ENCODE data around the gene C2orf92.
A peak's percentile ranks its signal among the peaks of the same experiment; 100 is the strongest.
"Not testable (repeated sequence)": the region's sequence is repeated elsewhere in the genome, so short reads cannot be mapped to it uniquely, and the experiment has no call there.

C2orf92 gene

DNA sequence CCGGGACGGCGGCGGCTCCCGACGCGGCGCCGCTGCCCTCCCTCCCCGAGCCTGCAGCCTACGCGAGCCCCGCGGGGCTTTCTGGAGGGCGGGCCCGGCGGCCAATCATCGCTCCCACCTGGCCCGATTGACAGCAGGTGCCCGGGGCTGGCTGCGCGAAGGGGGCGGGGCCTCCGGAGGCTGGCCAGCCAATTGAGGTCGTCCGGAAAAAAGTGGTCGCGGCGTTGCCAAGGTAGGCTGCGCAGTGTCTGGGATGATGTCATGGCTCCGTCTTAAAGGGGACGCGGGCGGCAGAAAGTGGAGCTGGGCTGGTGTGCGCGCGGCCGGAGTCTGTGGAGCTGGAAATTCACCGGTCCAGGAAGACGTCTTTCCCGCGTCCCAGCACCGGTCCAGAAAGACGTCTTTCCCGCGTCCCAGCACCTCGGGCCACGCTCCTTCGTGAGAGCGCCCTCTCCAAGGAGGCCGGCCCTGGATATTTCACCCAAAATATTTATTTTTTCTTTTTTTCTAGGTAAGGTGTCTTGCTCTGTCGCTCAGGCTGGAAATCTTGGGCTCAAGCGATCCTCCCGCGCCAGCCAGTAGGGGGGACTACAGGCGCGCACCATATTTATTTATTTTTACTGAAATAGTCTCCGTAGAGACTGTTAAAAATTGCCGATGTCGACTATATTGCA is 5.4 kb upstream of the C2orf92 start, which contains the start of gene ACTR1B:
Gene ACTR1B, minus strand, starts transcription at position 83 of the 674 bp plus-strand sequence. CDS start 154 bp downstream, outside the sequence.
- TF ChIP-seq, protein P1, sequence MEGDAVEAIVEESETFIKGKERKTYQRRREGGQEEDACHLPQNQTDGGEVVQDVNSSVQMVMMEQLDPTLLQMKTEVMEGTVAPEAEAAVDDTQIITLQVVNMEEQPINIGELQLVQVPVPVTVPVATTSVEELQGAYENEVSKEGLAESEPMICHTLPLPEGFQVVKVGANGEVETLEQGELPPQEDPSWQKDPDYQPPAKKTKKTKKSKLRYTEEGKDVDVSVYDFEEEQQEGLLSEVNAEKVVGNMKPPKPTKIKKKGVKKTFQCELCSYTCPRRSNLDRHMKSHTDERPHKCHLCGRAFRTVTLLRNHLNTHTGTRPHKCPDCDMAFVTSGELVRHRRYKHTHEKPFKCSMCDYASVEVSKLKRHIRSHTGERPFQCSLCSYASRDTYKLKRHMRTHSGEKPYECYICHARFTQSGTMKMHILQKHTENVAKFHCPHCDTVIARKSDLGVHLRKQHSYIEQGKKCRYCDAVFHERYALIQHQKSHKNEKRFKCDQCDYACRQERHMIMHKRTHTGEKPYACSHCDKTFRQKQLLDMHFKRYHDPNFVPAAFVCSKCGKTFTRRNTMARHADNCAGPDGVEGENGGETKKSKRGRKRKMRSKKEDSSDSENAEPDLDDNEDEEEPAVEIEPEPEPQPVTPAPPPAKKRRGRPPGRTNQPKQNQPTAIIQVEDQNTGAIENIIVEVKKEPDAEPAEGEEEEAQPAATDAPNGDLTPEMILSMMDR (IDR thresholded peaks at IDR 0.05; ENCODE audit: extremely low read depth, insufficient read depth, missing control alignments): peak; percentile 56
- peak; percentile 99 for DNase-seq (ENCODE audit: low spot score)
- in situ Hi-C loops (cut with MboI; ENCODE audit: low pct_unique_long_range_greater_than_20kb, low sequenced_read_pairs, unreplicated experiment): loop anchor here (25.0 kb wide), 1 partner anchor 1602 kb away; no protein-coding TSS in a partner anchor

DNA sequence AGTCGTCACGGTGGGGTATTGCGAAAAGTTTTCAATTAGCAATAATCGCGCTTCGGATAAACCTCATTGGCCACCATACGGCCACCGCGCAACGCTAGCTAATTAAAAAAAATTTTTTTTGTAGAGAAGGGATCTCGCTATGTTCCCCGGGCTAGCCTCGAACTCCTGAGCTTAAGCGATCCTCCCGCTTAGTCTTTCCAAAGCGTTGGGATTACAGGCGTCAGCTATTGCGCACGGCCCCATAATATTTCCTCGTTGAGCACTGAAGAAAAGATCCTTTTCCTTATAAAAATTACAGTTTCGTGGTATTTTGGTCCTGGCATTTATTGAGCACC is 4.9 kb upstream of the C2orf92 start:
- in situ Hi-C loops (cut with MboI; ENCODE audit: low pct_unique_long_range_greater_than_20kb, low sequenced_read_pairs, unreplicated experiment): loop anchor here (25.0 kb wide), 1 partner anchor 1602 kb away; no protein-coding TSS in a partner anchor

GRCh38 chr2:97670471-97670870 is 958 bp downstream of the C2orf92 start:
- no peak for DNase-seq (ENCODE audit: low spot score)
- TF ChIP-seq, protein P1 (IDR thresholded peaks at IDR 0.05; ENCODE audit: extremely low read depth, insufficient read depth, missing control alignments): no peak
- in situ Hi-C loops (cut with MboI; ENCODE audit: low pct_unique_long_range_greater_than_20kb, low sequenced_read_pairs, unreplicated experiment): loop anchor here (25.0 kb wide), 1 partner anchor 1608 kb away; no protein-coding TSS in a partner anchor

More for the DNA sequence above, 4.9 kb upstream of the C2orf92 start:
- DNase-seq (ENCODE audit: low spot score): no peak
- TF ChIP-seq, protein P1 (IDR thresholded peaks at IDR 0.05; ENCODE audit: extremely low read depth, insufficient read depth, missing control alignments): no peak

DNA sequence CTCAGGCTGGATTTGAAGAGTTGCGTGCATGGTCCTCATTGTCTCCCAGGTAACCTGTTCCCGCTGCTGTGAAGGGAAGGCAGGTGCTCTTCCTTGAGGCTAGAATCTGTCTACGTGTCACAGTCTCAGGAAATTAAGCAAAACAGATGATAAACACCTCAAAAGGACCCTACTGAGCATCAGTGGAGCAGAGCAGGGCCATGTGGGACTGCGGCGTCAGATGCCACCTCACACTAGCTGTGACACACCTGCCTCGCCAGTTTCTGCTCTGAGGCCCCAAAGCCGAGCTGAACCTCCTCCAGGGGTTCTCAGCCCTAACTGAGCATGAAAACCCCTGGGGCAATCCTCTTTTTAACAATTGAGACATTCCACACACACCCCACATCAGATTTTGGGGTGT is 2.0 kb downstream of the C2orf92 start:
- in situ Hi-C loops (cut with MboI; ENCODE audit: low pct_unique_long_range_greater_than_20kb, low sequenced_read_pairs, unreplicated experiment): loop anchor here (25.0 kb wide), 1 partner anchor 1609 kb away; no protein-coding TSS in a partner anchor
- no peak for DNase-seq (ENCODE audit: low spot score)
- TF ChIP-seq, protein P1 (IDR thresholded peaks at IDR 0.05; ENCODE audit: extremely low read depth, insufficient read depth, missing control alignments): no peak

- in situ Hi-C loops (cut with MboI; ENCODE audit: low pct_unique_long_range_greater_than_20kb, low sequenced_read_pairs, unreplicated experiment): loop anchor here (25.0 kb wide), 1 partner anchor 1610 kb away; no protein-coding TSS in a partner anchor
These were observed 3.2 kb downstream of the C2orf92 start for GRCh38 chr2:97672606-97673140.

DNA sequence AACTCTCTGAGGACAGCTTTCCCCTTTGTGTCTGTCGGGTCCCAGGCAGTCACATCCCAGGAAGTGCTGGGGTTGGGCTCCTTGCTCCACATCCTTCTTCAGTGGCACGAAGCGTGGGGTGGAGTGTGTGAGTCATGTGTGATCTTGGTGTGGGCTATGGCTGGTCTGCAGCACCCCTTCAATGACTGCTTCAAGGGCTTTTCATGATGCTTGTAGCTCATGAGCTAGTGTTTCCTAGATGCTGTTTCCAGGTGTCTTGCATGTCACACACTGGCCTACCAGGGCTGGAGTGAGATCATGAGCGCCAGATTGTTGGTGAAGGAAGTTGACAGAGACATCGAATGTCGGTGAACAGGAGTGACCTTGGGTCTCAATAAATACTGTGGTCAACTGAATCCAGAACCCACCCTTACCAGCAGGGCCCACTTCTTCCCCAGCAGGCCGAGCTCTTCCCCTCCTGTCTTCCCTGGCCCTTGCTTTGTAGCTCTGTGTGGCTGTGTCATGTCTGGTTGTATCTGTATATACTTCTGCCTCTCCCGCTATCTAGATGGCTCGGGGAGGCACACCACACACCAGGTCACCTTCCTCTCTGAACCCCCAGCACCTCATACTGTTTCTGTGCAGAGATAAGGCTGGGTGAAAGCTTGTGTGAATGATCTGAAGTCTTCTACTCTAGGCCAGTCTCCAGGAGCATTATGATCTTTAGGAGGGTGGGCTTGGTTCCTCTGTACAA is 3.8 kb downstream of the C2orf92 start:
- in situ Hi-C loops (cut with MboI; ENCODE audit: low pct_unique_long_range_greater_than_20kb, low sequenced_read_pairs, unreplicated experiment): loop anchor here (25.0 kb wide), 1 partner anchor 1611 kb away; no protein-coding TSS in a partner anchor
- no peak for DNase-seq (ENCODE audit: low spot score)
- TF ChIP-seq, protein P1 (IDR thresholded peaks at IDR 0.05; ENCODE audit: extremely low read depth, insufficient read depth, missing control alignments): no peak

More at GRCh38 chr2:97672606-97673140, 3.2 kb downstream of the C2orf92 start:
- not testable (repeated sequence) for DNase-seq (ENCODE audit: low spot score)

Data from GM13977 (cell line).